ENCODE measurements around the gene PTOV1. TPM values are rescaled to one million over a fixed set of nuclear protein-coding genes. Genes with fewer than 3 reads are reported as not detected.

PTOV1 gene
- total RNA-seq, 2 donors from 2014 or later = 64.6 to 78.0 TPM

GRCh38 chr19:49873834-49874233, 22.9 kb downstream of the PTOV1 start:
- no peaks in the 10 kb centered on the region for H3K36me3 Mint-ChIP-seq
- no peaks in the 10 kb centered on the region for H3K9me3 Mint-ChIP-seq
- DNase-seq (ENCODE audit: low spot score) (no peak), ATAC-seq (no peak)
- peaks cover 30 to 32% of the 10 kb centered on the region in 2 donors for H3K4me1 Mint-ChIP-seq (ENCODE audit: low read depth in 2 of 2)
- no peak overlapping the region for H3K27ac Mint-ChIP-seq
- no peak overlapping the region for H3K4me3 Mint-ChIP-seq
- no peaks in the 10 kb centered on the region for H3K27me3 Mint-ChIP-seq

- peaks cover 33 to 36% of the 10 kb centered on the region in 2 donors for H3K4me1 Mint-ChIP-seq (ENCODE audit: low read depth in 2 of 2)
- no peaks in the 10 kb centered on the region for H3K36me3 Mint-ChIP-seq
- DNase-seq (ENCODE audit: low spot score) = no peak
- no peak overlapping the region for H3K4me3 Mint-ChIP-seq
- ATAC-seq = no peak
- no peak overlapping the region for H3K27ac Mint-ChIP-seq
- H3K27me3 Mint-ChIP-seq = no peaks in the 10 kb centered on the region
- H3K9me3 Mint-ChIP-seq = no peaks in the 10 kb centered on the region
Observed at GRCh38 chr19:49874503-49875157, 23.7 kb downstream of the PTOV1 start.

- no peaks in the 10 kb centered on the region for H3K27me3 Mint-ChIP-seq
- ATAC-seq (no peak), DNase-seq (ENCODE audit: low spot score) (no peak)
- no peaks in the 10 kb centered on the region for H3K9me3 Mint-ChIP-seq
- no peak overlapping the region for H3K4me3 Mint-ChIP-seq
- H3K36me3 Mint-ChIP-seq = no peaks in the 10 kb centered on the region
- peaks cover 31 to 34% of the 10 kb centered on the region in 2 donors for H3K4me1 Mint-ChIP-seq (ENCODE audit: low read depth in 2 of 2)
- no peak overlapping the region for H3K27ac Mint-ChIP-seq
Observed at GRCh38 chr19:49875177-49875576, 24.2 kb downstream of the PTOV1 start.

GRCh38 chr19:49875857-49876421, 25.0 kb downstream of the PTOV1 start:
- no peak overlapping the region for H3K4me3 Mint-ChIP-seq
- H3K27me3 Mint-ChIP-seq = no peaks in the 10 kb centered on the region
- no peak for DNase-seq (ENCODE audit: low spot score)
- H3K27ac Mint-ChIP-seq = no peak overlapping the region
- H3K4me1 Mint-ChIP-seq (ENCODE audit: low read depth in 2 of 2) = peaks cover 27 to 31% of the 10 kb centered on the region in 2 donors
- no peak for ATAC-seq
- no peaks in the 10 kb centered on the region for H3K9me3 Mint-ChIP-seq
- no peaks in the 10 kb centered on the region for H3K36me3 Mint-ChIP-seq

- no peaks in the 10 kb centered on the region for H3K36me3 Mint-ChIP-seq
- no peaks in the 10 kb centered on the region for H3K9me3 Mint-ChIP-seq
- peak; percentile 98 for DNase-seq (ENCODE audit: low spot score)
- ATAC-seq = peak; percentile 75 to 82
- no peak overlapping the region for H3K27ac Mint-ChIP-seq
- peaks cover 27 to 31% of the 10 kb centered on the region in 2 donors for H3K4me1 Mint-ChIP-seq (ENCODE audit: low read depth in 2 of 2)
- no peak overlapping the region for H3K4me3 Mint-ChIP-seq
- H3K27me3 Mint-ChIP-seq = no peaks in the 10 kb centered on the region
Observed at GRCh38 chr19:49876422-49877019, 25.6 kb downstream of the PTOV1 start.

GRCh38 chr19:49877020-49877878, 26.3 kb downstream of the PTOV1 start, which contains the start of the genes AKT1S1 and TBC1D17:
Gene AKT1S1 (minus strand): TSS chr19:49877355. CDS start chr19:49873295, 4,060 bp downstream.
Gene TBC1D17 (plus strand): TSS chr19:49877702. CDS start chr19:49877724, 22 bp downstream.
- H3K27ac Mint-ChIP-seq = no peak within 1 kb of the TSS
- no peaks in the 10 kb centered on the region for H3K9me3 Mint-ChIP-seq
- ATAC-seq (peak; percentile 82 to 84), DNase-seq (ENCODE audit: low spot score) (peak; percentile 100)
- H3K36me3 Mint-ChIP-seq = no peaks in the 10 kb centered on the region
- H3K4me1 Mint-ChIP-seq (ENCODE audit: low read depth in 2 of 2) = peaks cover 22 to 26% of the 10 kb centered on the region in 2 donors
- no peaks in the 10 kb centered on the region for H3K27me3 Mint-ChIP-seq
- H3K4me3 Mint-ChIP-seq = no peak within 1 kb of the TSS

- H3K4me1 Mint-ChIP-seq (ENCODE audit: low read depth in 2 of 2) = peaks cover 22 to 26% of the 10 kb centered on the region in 2 donors
- H3K4me3 Mint-ChIP-seq = no peak overlapping the region
- no peaks in the 10 kb centered on the region for H3K9me3 Mint-ChIP-seq
- H3K36me3 Mint-ChIP-seq = no peaks in the 10 kb centered on the region
- ATAC-seq (peak; percentile 84 to 85), DNase-seq (ENCODE audit: low spot score) (peak; percentile 100)
- no peaks in the 10 kb centered on the region for H3K27me3 Mint-ChIP-seq
- H3K27ac Mint-ChIP-seq = no peak overlapping the region
Observed at GRCh38 chr19:49877879-49878743, 27.2 kb downstream of the PTOV1 start.

GRCh38 chr19:49878744-49879070, 27.7 kb downstream of the PTOV1 start:
- Mint-ChIP-seq H3K27ac (no peak overlapping the region), H3K4me1 (ENCODE audit: low read depth in 2 of 2) (peaks cover 22 to 26% of the 10 kb centered on the region in 2 donors), H3K4me3 (no peak overlapping the region), H3K27me3 (no peaks in the 10 kb centered on the region), H3K36me3 (no peaks in the 10 kb centered on the region), H3K9me3 (no peaks in the 10 kb centered on the region)
- ATAC-seq = no peak
- DNase-seq (ENCODE audit: low spot score) = no peak

GRCh38 chr19:49879243-49879963, 28.4 kb downstream of the PTOV1 start:
- H3K27me3 Mint-ChIP-seq = no peaks in the 10 kb centered on the region
- no peak overlapping the region for H3K4me3 Mint-ChIP-seq
- DNase-seq (ENCODE audit: low spot score) = no peak
- no peak for ATAC-seq
- H3K4me1 Mint-ChIP-seq (ENCODE audit: low read depth in 2 of 2) = peaks cover 22 to 26% of the 10 kb centered on the region in 2 donors
- no peak overlapping the region for H3K27ac Mint-ChIP-seq
- no peaks in the 10 kb centered on the region for H3K9me3 Mint-ChIP-seq
- no peaks in the 10 kb centered on the region for H3K36me3 Mint-ChIP-seq

- Mint-ChIP-seq H3K27me3 (no peaks in the 10 kb centered on the region), H3K4me3 (no peak overlapping the region), H3K4me1 (ENCODE audit: low read depth in 2 of 2) (peaks cover 17 to 21% of the 10 kb centered on the region in 2 donors), H3K36me3 (no peaks in the 10 kb centered on the region), H3K27ac (no peak overlapping the region), H3K9me3 (no peaks in the 10 kb centered on the region)
- ATAC-seq (no peak), DNase-seq (ENCODE audit: low spot score) (no peak)
Observed at GRCh38 chr19:49880162-49880869, 29.4 kb downstream of the PTOV1 start.

GRCh38 chr19:49881186-49881585, 30.2 kb downstream of the PTOV1 start:
- no peaks in the 10 kb centered on the region for H3K9me3 Mint-ChIP-seq
- H3K36me3 Mint-ChIP-seq = no peaks in the 10 kb centered on the region
- peaks cover 11 to 15% of the 10 kb centered on the region in 2 donors for H3K4me1 Mint-ChIP-seq (ENCODE audit: low read depth in 2 of 2)
- no peaks in the 10 kb centered on the region for H3K27me3 Mint-ChIP-seq
- DNase-seq (ENCODE audit: low spot score) (no peak), ATAC-seq (no peak)
- no peak overlapping the region for H3K4me3 Mint-ChIP-seq
- H3K27ac Mint-ChIP-seq = no peak overlapping the region

Measured in natural killer cell treated with Interleukin-12 subunit alpha and Interleukin-12 subunit beta and Interleukin-15 and Interleukin-18, amount 100 ng/mL, for 72 hours (primary cell).